Peyer's patch (tissue), 4 donors: ENCODE measurements around the gene MRC2.

Experiments
- CTCF ChIP-seq, 6 experiments: fragments of 450-650 bp in 4 of 6; fragments of 200-600 bp in 2 of 6; sonication (generic) in 1 of 6; IDR thresholded peaks; one replicate each; pipeline ENCODE4 v1.5.1; 2017 to 2019; ENCODE audit warnings: antibody characterized with exemption in 6 of 6, mild to moderate bottlenecking in 3 of 6, moderate library complexity in 1 of 6
- POLR2A ChIP-seq, 2 donors: fragments of 450-650 bp; IDR thresholded peaks; one replicate each; pipeline ENCODE4 v1.5.1; 2017; ENCODE audit warnings: antibody characterized with exemption in 2 of 2, mild to moderate bottlenecking in 2 of 2, moderate library complexity in 2 of 2

DNA sequence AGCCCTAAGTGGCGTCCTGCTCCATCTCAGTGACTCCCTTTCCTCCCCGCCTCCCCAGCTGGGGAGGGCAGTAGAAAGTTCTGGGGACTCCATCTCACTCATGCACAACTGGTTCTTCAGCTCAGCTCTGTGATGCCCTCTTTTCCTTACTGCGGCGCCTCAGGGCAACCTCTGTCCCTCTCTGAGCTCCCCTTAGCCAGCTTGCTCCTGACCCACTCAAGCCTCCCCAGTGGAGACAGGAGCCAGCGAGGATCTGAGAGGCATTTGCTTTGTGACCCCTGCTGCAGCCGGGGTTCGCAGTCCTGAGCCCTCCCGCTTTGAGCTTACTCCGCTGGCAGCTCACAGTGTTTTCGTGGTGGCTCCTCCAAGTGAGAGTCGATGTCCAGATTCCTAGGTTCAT, 6.2 kb upstream of the MRC2 start:
- no peak for TF ChIP-seq POLR2A (IDR thresholded peaks at IDR 0.05)
- TF ChIP-seq CTCF (IDR thresholded peaks at IDR 0.05) = no peak
